Lung (tissue), 12 donors: ENCODE data around the gene ZAR1L. TPM values are rescaled to one million over a fixed set of nuclear protein-coding genes. Genes with fewer than 3 reads are reported as not detected.

Experiments
- ATAC-seq: fragments of 200-7000 bp; cut with Tn5 transposase; one replicate; pipeline ENCODE4 v1.9.1; 2020; ENCODE audit warnings: moderate number of reproducible peaks; ENCODE audit not compliant: insufficient read depth, low FRiP score
- DNase-seq, 3 donors: peaks; one replicate each; pipeline ENCODE4 v3.0.0-alpha.2; 2013 to 2017
- H3K27ac ChIP-seq, 2 donors: one replicate each; pipeline ENCODE4 v1.5.1; 2013; ENCODE audit warnings: mild to moderate bottlenecking in 2 of 2, moderate library complexity in 2 of 2, control low read depth in 1 of 2, inconsistent platforms in 1 of 2, low read depth in 1 of 2, low read length in 1 of 2
- H3K27me3 ChIP-seq, 3 donors: one replicate each; pipeline ENCODE4 v1.5.1; 2013; ENCODE audit warnings: low read length in 2 of 3; ENCODE audit not compliant: control insufficient read depth in 3 of 3, insufficient read depth in 3 of 3
- H3K36me3 ChIP-seq, 4 donors: one replicate each; pipeline ENCODE4 v1.5.1; 2013; ENCODE audit warnings: low read length in 4 of 4, mild to moderate bottlenecking in 1 of 4, moderate library complexity in 1 of 4; ENCODE audit not compliant: control insufficient read depth in 4 of 4, insufficient read depth in 4 of 4
- H3K4me1 ChIP-seq, 5 donors: one replicate each; pipeline ENCODE4 v1.5.1; 2013; ENCODE audit warnings: low read length in 5 of 5, mild to moderate bottlenecking in 2 of 5, moderate library complexity in 1 of 5; ENCODE audit not compliant: control insufficient read depth in 5 of 5, insufficient read depth in 5 of 5
- H3K4me3 ChIP-seq: one replicate; pipeline ENCODE4 v1.5.1; 2013; ENCODE audit warnings: mild to moderate bottlenecking, control low read depth, moderate library complexity
- H3K9ac ChIP-seq, 2 donors: one replicate each; pipeline ENCODE4 v1.5.1; 2013; ENCODE audit warnings: low read length in 2 of 2, control low read depth in 1 of 2; ENCODE audit not compliant: insufficient read depth in 1 of 2
- H3K9me3 ChIP-seq, 4 donors: one replicate each; pipeline ENCODE4 v1.5.1; 2013; ENCODE audit warnings: low read length in 3 of 4, mild to moderate bottlenecking in 1 of 4, moderate library complexity in 1 of 4; ENCODE audit not compliant: control insufficient read depth in 4 of 4, insufficient read depth in 3 of 4
- WGBS, 2 donors: extraction: QIAGEN DNeasy Blood & Tissue Kit; methylation state at CpG; one replicate each; pipeline ENCODE4 v1.1.7; 2013; 5-methylcytosine and 5-hydroxymethylcytosine counted together
- polyA plus RNA-seq, 2 donors: library from polyadenylated mRNA; stranded (reverse); fragments of 200-250 nt; gene quantifications; one replicate each; pipeline ENCODE4 v1.2.1, GENCODE V29; 2013
- total RNA-seq, 2 donors: library from RNA; depleted of rRNA in 1 of 2; stranded (reverse); fragments of >200 nt in 1 of 2; gene quantifications; one replicate each; pipeline ENCODE4 v1.2.1, GENCODE V29; 2014 to 2021
- TF ChIP-seq, protein P1 (sequence below): IDR thresholded peaks from 2 replicates; pipeline ENCODE4 v1.5.1; 2012; ENCODE audit warnings: mild to moderate bottlenecking; ENCODE audit errors: control extremely low read depth, extremely low read depth
- donor health status: control.
- donor health status: control.
- donor health status: Bipolar disorder and iron deficiency.
- donor health status: healthy.
- donor health status: DM: yes; HTN: yes; CAD: no.

ZAR1L gene
- total and polyA plus RNA-seq, 4 donors, result not detected

DNA sequence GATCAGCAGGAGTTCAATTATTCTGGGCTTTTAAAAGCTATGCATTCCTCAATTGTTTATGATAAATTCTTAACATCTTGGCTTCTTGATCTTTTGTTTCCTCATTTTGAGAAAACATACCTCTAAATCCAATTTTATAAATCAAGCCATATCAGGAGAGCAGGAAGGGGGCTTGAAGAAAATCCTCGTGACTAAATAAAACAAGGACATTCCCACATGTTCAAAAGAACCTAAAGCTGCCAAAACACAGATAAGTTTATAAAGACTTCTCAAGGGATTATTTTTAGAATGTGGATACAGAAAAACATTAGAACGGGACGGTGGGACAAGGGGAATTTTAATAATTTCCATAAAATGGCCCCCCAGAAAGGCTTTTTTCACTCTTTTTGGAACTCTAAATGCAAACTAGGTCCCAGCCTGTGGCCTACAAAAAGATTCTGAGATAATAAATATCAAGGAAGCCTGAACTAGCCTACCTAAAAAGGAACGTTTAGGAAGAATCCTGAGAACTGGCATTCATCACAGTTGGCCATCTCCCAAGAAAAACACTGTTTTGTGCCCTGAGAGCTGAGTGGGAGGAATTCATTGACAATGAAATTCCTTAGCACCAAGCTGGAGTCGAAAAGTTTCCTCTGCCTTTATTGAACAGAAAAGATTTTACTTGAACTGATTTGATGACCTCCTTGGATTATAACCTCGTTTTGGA lies 30.1 kb downstream of the ZAR1L start:
- peaks cover 0 to 21% (median 5%) of the 10 kb centered on the region in 5 donors for H3K4me1 ChIP-seq
- no peaks in the 10 kb centered on the region for H3K9me3 ChIP-seq
- ATAC-seq (no peak), DNase-seq (peak; percentile 31 to 69 (median 44))
- H3K36me3 ChIP-seq, result peaks cover 0 to 28% (median 4%) of the 10 kb centered on the region in 4 donors
- no peak overlapping the region for H3K9ac ChIP-seq
- WGBS, 2 donors, result 35 to 59% methylated on average over 6 of the region's 6 CpGs
- no peak overlapping the region for H3K4me3 ChIP-seq
- H3K27ac ChIP-seq, result peak overlapping the region in 1 of 2 donors; percentile 70
- no peaks in the 10 kb centered on the region for H3K27me3 ChIP-seq
- TF ChIP-seq, protein P1, sequence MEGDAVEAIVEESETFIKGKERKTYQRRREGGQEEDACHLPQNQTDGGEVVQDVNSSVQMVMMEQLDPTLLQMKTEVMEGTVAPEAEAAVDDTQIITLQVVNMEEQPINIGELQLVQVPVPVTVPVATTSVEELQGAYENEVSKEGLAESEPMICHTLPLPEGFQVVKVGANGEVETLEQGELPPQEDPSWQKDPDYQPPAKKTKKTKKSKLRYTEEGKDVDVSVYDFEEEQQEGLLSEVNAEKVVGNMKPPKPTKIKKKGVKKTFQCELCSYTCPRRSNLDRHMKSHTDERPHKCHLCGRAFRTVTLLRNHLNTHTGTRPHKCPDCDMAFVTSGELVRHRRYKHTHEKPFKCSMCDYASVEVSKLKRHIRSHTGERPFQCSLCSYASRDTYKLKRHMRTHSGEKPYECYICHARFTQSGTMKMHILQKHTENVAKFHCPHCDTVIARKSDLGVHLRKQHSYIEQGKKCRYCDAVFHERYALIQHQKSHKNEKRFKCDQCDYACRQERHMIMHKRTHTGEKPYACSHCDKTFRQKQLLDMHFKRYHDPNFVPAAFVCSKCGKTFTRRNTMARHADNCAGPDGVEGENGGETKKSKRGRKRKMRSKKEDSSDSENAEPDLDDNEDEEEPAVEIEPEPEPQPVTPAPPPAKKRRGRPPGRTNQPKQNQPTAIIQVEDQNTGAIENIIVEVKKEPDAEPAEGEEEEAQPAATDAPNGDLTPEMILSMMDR, result no peak

DNA sequence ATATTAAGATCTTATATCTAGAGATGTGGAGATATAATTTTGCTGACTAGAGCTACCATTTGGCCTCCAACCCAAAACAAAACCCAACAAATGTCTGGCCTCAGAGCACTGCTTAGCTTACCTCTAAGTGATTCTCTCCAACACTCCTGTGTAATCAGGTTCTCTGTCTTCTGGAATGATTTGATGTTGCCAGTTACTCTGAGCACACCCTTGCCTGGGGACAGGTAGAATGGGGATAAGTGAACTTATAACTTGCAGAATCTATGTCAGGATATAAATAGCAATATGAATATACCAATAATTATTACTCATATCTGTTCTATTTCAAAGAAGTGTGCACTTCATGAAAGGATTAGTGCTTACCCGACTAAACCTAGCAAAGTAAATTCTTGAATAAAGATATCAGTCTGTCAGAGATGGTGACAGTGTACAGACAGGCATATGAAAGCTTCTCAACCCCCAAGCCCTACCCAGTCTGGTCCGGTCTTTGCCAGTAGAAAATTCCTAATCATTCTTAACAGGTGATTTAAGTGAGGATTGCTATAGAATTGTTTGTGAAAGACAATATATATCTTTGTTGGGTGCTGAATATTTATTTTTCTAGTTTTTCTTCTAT lies 33.0 kb downstream of the ZAR1L start:
- WGBS, 2 donors, result 91 to 92% methylated on average over 2 of the region's 2 CpGs
- Histone ChIP-seq H3K36me3 (peaks cover 0 to 35% (median 8%) of the 10 kb centered on the region in 4 donors), H3K9me3 (no peaks in the 10 kb centered on the region), H3K4me3 (no peak overlapping the region), H3K27me3 (no peaks in the 10 kb centered on the region), H3K27ac (peak overlapping the region in 1 of 2 donors; percentile 27), H3K4me1 (peaks cover 0 to 21% (median 5%) of the 10 kb centered on the region in 5 donors), H3K9ac (no peak overlapping the region)
- DNase-seq (no peak), ATAC-seq (no peak)
- TF ChIP-seq, protein P1, result no peak

DNA sequence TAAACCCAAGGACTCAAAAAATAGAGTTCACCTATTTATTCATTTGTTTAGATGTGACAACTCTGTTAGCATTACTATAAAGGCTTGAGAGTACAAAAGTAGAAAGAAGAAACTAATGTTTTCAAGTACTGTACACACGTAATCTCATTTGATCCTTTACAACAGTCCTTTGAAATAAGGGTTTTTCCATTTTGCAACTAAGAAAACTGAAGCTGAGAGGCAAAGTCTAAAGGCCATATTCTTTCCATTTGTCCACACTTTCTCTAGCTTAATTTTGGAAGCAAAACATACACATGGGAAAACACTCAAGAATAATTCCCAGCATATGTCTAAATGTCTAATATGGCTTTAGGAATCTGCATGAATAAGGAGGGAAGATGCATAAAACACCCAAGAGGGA lies 34.1 kb downstream of the ZAR1L start:
- ATAC-seq, result no peak
- H3K27ac ChIP-seq, result no peak overlapping the region
- TF ChIP-seq, protein P1, result no peak
- WGBS, 2 donors, result 90 to 91% methylated on average over 1 of the region's 1 CpG
- no peaks in the 10 kb centered on the region for H3K27me3 ChIP-seq
- H3K36me3 ChIP-seq, result peaks cover 0 to 45% (median 10%) of the 10 kb centered on the region in 4 donors
- no peak overlapping the region for H3K4me3 ChIP-seq
- DNase-seq, result no peak
- no peaks in the 10 kb centered on the region for H3K9me3 ChIP-seq
- peaks cover 0 to 21% (median 5%) of the 10 kb centered on the region in 5 donors for H3K4me1 ChIP-seq
- no peak overlapping the region for H3K9ac ChIP-seq
